Right kidney (tissue), 1 donor: ENCODE measurements around the gene SH3D21.

ENCODE experiments used
- DNase-seq: peaks from one replicate; pipeline ENCODE4 v3.0.0-alpha.2; 2016

Gene SH3D21

DNA sequence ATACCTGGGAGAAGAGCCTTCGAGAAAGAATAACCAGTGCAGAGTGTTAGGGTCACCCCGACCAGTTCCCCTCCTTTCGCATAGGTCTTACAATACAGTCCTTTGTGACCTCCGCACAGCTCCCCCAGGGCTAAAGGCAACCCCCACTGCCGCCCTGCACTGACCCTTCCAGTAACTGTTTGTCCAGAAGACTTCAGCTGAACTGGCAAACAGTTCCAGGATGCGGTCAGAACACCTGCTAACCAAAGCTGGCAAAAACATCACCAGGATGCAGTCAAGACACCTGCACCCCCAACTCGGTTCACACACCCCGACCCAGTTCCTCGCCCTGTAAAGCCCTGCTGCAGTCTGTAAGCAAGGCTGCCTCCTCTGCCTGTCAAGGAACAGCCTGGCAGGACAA lies 23.6 kb downstream of the SH3D21 start:
- no peak for DNase-seq

DNA sequence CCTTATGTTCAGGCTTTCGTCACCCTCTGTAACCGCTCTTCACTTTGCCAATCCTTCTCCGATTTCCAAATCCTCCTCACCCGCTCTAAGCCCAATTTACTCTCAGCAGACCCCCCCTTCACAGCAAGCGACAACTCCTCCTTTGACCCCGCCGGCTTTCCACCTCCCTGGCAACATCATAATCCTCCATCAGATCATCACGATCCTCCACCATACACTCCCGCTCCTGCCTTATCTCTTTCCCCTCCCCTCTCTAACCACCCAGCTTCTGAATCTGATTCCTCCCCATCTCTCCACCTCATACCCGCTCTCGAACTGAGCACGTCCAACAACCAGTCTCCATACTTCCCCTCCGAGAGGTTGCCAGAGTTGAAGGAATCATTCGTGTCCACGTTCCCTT lies 24.8 kb downstream of the SH3D21 start:
- no peak for DNase-seq

- DNase-seq: no peak
Observed at GRCh38 chr1:36337830-36338229, 31.7 kb downstream of the SH3D21 start.

DNA sequence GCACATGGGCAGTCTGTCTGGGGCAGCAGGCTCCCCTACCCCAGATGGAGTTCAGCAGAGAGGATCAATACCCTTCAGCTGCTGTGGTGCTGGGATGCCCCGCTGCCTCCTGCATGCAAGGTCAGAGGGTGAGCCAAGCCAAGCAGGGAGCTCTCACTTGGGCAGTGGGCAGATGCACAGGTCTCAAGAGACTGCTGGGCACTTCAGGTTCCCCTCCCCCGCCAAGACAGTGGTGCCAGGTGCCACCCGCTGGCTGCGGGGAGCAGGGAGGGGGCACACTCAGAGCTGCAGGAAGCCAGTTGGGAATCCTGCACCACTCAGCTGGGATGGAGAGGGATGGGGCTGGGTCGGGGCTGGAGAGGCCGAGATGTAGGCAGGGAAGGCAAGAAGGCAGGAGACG lies 33.0 kb downstream of the SH3D21 start:
- DNase-seq: no peak

DNA sequence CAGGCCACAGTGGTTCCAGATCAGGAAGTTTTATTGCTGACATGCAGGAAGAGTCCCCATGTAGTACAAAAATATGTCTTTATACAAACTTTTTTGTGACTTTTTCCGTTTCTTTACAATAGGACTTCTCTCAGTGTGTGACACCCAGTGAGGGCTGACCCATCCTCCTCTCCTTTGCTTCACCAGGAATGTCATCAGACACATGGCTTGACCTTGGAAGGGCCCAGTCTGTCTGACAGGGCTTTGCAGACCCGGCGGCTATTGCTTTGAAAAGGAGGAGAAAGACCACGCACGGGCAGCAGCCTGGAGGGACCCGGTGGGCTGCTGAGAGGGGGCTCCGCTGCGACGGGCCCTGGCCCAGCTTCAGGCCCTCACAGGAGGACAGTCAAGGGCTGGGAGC lies 33.4 kb downstream of the SH3D21 start:
- no peak for DNase-seq

DNA sequence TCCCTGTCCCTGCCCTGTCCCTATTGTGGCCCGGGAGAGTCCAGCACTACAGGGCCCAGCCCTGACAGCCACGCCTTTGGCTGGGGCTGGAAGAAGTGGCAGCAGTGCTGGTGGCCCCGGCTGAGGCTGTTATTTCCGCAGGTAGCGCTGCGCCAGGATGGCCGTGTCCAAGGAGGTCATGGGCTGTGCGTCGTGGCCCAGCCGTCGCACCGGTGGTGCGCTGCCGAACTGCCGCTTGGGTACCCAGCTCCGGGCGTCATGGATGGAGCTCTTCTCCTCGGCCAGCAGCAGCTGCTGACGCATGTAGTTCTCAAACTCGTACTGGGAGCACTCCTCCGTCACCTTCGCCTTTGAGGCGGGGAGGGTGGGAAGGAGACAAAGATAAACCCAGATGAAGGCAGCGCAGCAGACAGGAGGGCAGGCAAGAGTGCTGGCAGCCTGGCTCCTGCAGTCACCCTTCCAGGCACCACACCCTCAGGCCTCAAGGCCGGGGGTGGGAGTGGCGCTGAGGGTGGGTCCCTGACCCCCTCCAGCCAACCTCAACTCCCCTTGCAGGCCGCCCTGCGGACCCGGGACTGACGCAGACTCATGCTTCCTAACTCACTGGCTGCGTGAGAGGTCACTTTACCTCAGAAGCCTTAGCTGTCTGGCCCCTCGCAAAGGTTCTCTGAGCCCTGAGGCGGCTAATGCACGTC lies 35.6 kb downstream of the SH3D21 start:
- no peak for DNase-seq

DNA sequence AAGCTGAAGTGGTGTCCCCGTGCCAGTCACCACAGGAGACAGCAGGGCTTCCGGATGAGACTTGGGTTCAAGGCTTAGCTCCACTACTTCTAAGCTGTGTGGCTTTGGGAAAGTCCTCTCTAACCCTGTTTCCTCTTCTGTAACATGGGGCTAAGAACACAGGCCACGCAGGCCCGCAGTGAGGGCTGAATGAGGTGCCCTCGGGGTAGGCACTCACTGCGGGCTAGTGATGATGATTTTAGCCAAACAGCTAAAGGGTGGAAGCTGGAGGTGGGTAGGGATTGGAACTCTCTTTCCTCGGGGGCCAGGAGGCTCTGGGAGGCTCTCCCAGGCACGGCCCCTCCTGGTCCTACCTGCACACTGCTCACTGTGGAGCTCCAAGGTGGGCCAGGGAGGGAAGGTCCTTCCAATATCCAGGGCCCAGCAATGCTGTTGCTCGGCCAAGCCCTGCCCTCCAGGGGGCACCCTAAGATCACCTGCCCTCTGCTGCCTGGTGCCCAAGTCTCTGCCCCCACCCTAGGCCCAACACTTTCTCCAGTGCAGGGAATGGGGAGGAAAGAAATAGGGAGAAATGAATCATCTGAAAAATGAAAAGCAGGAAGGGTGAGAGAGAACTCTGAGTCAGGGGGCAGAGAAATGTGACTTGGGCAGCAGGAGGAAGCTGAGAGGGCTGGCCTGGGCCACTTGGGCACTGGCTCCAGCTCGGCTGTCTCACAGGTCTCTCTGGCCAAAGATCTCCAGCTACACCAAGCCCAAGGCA lies 36.4 kb downstream of the SH3D21 start:
- DNase-seq: no peak

- DNase-seq: no peak
Observed at GRCh38 chr1:36343651-36344394, 37.7 kb downstream of the SH3D21 start.

GRCh38 chr1:36344395-36344680 lies 38.2 kb downstream of the SH3D21 start:
- DNase-seq: no peak

GRCh38 chr1:36345353-36345752 lies 39.2 kb downstream of the SH3D21 start:
- no peak for DNase-seq

DNA sequence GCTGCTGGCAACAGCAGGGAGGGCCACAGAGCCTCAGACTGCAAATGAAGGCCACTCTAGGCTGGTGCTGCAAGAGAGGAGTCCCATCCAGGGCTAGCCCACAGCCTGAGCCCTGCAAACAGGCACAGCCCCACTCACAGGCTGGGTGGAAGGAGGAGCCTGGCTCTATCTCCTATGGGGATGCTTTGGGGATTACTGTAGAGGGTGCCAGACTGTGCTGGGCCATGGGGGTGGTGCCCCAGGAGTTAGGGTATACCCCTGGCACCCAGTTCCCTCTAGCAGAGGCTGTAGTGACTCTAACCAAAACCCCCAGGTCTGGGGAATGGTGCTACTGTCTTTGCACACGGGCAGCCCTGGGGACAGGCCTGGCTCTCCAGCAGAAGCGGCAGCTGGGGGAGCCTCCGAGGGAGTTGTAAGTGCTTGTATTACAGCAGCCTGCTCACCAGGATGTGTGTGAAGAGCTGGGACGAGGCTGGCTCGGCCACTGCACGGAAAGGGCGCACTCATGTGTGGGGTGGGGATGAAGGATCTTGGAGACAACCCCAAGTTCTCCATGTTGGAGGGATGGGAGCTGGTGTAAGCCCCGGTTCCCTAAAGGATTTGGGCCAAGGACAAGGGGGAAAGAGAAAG lies 40.7 kb downstream of the SH3D21 start:
- no peak for DNase-seq

DNA sequence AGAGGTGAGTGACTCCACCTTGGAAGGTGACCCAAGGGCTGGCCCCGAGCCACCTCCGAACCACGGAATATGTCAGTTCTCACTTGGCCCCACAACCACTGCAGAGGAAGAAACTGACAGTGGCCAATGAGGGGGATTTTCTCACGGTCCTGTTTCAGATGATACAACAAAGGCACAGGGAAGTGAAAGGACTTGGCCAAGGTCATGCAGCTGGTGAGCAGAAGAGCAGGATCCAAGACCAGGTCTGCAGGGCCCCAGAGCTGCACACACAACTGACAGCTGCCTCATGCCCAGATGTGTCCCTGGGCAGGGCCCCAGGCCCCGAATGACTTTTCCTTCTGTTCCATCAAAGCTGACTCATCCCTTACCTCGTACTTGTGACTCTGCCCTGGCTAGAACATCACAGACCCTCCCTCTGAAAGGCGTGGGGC lies 43.1 kb downstream of the SH3D21 start:
- no peak for DNase-seq

- no peak for DNase-seq
Observed at GRCh38 chr1:36349839-36350238, 43.7 kb downstream of the SH3D21 start.

DNA sequence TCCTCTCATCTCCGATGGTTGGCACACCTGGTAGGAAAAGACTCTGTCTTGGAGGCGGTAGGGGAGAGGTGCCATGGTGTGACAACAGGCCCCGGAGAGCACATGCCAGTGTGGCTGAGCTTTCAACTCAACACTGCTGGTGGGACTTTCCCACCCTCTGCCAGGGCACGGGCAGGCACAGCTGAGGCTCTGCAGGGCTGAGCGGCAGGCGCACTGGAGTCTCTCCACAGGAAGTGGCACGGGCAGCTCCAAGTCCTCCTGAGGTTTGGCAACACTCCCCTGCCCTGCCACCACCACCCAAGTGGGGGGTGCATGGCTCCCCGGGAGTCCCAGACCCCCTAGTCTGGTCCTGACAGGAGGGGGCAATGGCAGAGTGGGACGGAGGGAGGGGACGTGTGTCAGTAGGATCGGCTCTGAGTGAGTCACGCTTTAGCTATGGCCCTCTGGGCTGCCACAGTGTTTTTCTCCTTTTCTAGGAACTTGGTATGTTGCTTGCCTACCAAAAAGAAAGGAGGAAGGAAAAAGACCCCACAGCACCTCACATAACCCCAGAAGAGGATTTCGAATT lies 44.6 kb downstream of the SH3D21 start:
- no peak for DNase-seq

GRCh38 chr1:36351227-36351977 lies 45.2 kb downstream of the SH3D21 start:
- DNase-seq: no peak

GRCh38 chr1:36352125-36352909 lies 46.1 kb downstream of the SH3D21 start:
- DNase-seq: no peak

DNA sequence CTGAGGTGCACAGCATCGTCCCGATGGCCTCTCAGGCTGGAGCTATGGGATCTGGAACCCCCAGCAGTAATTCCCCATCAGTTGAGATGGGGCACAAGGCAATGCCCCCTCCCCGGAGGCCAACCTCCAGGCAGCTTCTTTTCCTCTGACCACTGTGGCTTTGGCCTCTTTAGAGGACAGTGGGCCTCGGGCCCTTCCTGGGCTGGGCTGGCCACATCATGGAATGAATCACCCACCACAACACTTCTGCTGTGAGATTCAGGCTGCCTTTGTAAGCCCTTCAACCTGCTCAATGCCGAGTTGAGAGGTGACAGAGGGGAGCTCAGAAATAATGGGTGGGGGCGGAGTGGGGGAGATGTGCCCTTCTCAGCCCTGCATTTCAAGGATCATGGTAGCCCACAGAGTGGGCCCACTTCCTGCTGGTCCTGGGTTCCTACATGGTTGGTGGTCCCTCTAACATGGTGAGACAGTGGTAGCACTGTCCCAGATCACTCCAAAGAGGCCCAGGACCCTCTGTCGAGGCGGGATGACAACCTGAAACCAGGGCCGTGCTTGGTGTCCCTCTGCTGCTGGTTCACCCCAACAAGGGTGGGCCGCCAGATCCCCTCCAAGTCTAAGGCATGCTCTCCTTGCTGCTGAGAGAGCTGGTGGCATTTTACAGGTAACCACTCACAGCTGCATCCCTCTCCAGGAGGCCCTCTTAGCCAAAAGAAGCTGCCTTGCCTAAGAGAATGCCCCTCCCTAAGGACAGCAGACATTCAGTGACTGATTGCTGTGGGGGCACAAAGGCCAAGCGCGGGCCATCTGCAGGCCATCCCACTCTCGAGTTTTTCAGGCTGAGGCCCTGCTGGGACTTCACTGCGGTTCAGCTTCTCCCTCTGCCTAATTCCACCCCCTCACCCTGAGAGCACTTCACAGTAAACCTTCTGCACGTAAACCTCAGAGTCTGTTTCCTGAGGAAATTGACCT lies 47.0 kb downstream of the SH3D21 start:
- no peak for DNase-seq

GRCh38 chr1:36354486-36354885 lies 48.3 kb downstream of the SH3D21 start:
- DNase-seq: no peak

DNA sequence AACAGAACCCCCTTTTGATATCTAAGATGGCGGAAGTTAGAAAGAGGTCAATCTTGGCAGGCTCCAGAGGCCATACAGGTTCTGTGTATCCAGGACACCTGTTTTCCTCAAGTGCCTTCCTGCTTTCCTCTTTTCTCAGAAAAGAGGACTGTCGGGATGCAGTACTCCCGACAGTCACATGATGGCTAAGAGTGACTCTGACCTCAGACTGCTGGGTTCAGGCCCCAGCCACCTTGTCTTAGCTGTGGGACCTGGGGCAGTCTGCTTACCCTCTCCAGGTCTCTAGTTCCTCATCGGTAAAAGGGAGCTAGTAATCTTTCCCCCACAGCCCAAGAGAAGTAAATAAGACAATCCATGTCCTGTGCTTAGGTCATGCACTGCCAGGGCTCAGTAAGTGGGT lies 49.6 kb downstream of the SH3D21 start:
- DNase-seq: no peak

GRCh38 chr1:36358514-36359084 lies 52.4 kb downstream of the SH3D21 start:
- no peak for DNase-seq
